Gastroesophageal sphincter (tissue), 3 donors: ENCODE data around the gene UBE2K.
"Not testable (repeated sequence)": the region's sequence is repeated elsewhere in the genome, so short reads cannot be mapped to it uniquely, and the experiment has no call there.

ENCODE experiments used
- EP300 ChIP-seq: sonication (generic); formaldehyde crosslinking; IDR thresholded peaks from one replicate; pipeline ENCODE4 v1.6.1; 2017; ENCODE audit warnings: antibody characterized with exemption, mild to moderate bottlenecking
- POLR2A ChIP-seq, 2 donors: fragments of 450-650 bp; IDR thresholded peaks; one replicate each; pipeline ENCODE4 v1.6.1; 2017; ENCODE audit warnings: antibody characterized with exemption in 2 of 2, mild to moderate bottlenecking in 2 of 2, moderate library complexity in 1 of 2
- POLR2AphosphoS5 ChIP-seq: sonication (generic); formaldehyde crosslinking; IDR thresholded peaks from one replicate; pipeline ENCODE4 v1.6.1; 2017; ENCODE audit warnings: antibody characterized with exemption
- TF ChIP-seq, protein P1 (sequence below), 4 experiments: fragments of 200-600 bp in 2 of 4; fragments of 450-650 bp in 2 of 4; sonication (generic) in 1 of 4; IDR thresholded peaks; one replicate each; pipeline ENCODE4 v1.5.1; 2017 to 2019; ENCODE audit warnings: antibody characterized with exemption in 4 of 4, mild to moderate bottlenecking in 2 of 4, moderate library complexity in 2 of 4

- TF ChIP-seq, protein P1, sequence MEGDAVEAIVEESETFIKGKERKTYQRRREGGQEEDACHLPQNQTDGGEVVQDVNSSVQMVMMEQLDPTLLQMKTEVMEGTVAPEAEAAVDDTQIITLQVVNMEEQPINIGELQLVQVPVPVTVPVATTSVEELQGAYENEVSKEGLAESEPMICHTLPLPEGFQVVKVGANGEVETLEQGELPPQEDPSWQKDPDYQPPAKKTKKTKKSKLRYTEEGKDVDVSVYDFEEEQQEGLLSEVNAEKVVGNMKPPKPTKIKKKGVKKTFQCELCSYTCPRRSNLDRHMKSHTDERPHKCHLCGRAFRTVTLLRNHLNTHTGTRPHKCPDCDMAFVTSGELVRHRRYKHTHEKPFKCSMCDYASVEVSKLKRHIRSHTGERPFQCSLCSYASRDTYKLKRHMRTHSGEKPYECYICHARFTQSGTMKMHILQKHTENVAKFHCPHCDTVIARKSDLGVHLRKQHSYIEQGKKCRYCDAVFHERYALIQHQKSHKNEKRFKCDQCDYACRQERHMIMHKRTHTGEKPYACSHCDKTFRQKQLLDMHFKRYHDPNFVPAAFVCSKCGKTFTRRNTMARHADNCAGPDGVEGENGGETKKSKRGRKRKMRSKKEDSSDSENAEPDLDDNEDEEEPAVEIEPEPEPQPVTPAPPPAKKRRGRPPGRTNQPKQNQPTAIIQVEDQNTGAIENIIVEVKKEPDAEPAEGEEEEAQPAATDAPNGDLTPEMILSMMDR (IDR thresholded peaks at IDR 0.05): not testable (repeated sequence)
- not testable (repeated sequence) for TF ChIP-seq POLR2A (IDR thresholded peaks at IDR 0.05); EP300; POLR2AphosphoS5
Observed at GRCh38 chr4:39792976-39793375, 95.0 kb downstream of the UBE2K start.
